ENCODE data around the gene WNT5A.

WNT5A gene

GRCh38 chr3:55482496-55483195, 4.5 kb downstream of the WNT5A start:
- H3K79me2 ChIP-seq (ENCODE audit: control insufficient read depth, low read length) = no peaks in the 10 kb centered on the region
- no peaks in the 10 kb centered on the region for H3K9me2 ChIP-seq (replicated peaks; ENCODE audit: control insufficient read depth, low read length)
- no peaks in the 10 kb centered on the region for H3K9me3 ChIP-seq (ENCODE audit: control insufficient read depth, insufficient read depth, low read length)
- H3F3A ChIP-seq (ENCODE audit: control insufficient read depth, insufficient read depth) = no peaks in the 10 kb centered on the region
- H3K4me1 ChIP-seq (ENCODE audit: control insufficient read depth, low read length) = no peaks in the 10 kb centered on the region
- no peak overlapping the region for H3K27ac ChIP-seq (ENCODE audit: low read depth, low read length)
- H3K4me2 ChIP-seq (ENCODE audit: low read length) = no peak overlapping the region
- H4K20me1 ChIP-seq (ENCODE audit: control insufficient read depth, insufficient read depth, low read depth, low read length) = no peaks in the 10 kb centered on the region
- TF ChIP-seq CTCF (IDR thresholded peaks at IDR 0.05; ENCODE audit: low read depth, low read length, poor library complexity, severe bottlenecking) (no peak), EZH2phosphoT487 (IDR thresholded peaks at IDR 0.05; ENCODE audit: borderline replicate concordance, low read length) (no peak)
- H3K4me3 ChIP-seq (ENCODE audit: low read length) = no peak overlapping the region
- H3K27me3 ChIP-seq (ENCODE audit: control insufficient read depth, low read length) = peaks cover 56% of the 10 kb centered on the region
- no peaks in the 10 kb centered on the region for H3K36me3 ChIP-seq (ENCODE audit: control insufficient read depth, low read length)

GRCh38 chr3:55481744-55482495, 5.2 kb downstream of the WNT5A start:
- Histone ChIP-seq H3K4me3 (ENCODE audit: low read length) (no peak overlapping the region), H4K20me1 (ENCODE audit: control insufficient read depth, insufficient read depth, low read depth, low read length) (no peaks in the 10 kb centered on the region), H3K79me2 (ENCODE audit: control insufficient read depth, low read length) (no peaks in the 10 kb centered on the region), H3K27me3 (ENCODE audit: control insufficient read depth, low read length) (peaks cover 49% of the 10 kb centered on the region), H3K4me2 (ENCODE audit: low read length) (no peak overlapping the region), H3K9me2 (replicated peaks; ENCODE audit: control insufficient read depth, low read length) (no peaks in the 10 kb centered on the region), H3F3A (ENCODE audit: control insufficient read depth, insufficient read depth) (no peaks in the 10 kb centered on the region), H3K4me1 (ENCODE audit: control insufficient read depth, low read length) (no peaks in the 10 kb centered on the region), H3K27ac (ENCODE audit: low read depth, low read length) (no peak overlapping the region), H3K9me3 (ENCODE audit: control insufficient read depth, insufficient read depth, low read length) (no peaks in the 10 kb centered on the region), H3K36me3 (ENCODE audit: control insufficient read depth, low read length) (no peaks in the 10 kb centered on the region)
- TF ChIP-seq EZH2phosphoT487 (IDR thresholded peaks at IDR 0.05; ENCODE audit: borderline replicate concordance, low read length) (no peak), CTCF (IDR thresholded peaks at IDR 0.05; ENCODE audit: low read depth, low read length, poor library complexity, severe bottlenecking) (no peak)

- peaks cover 41% of the 10 kb centered on the region for H3K27me3 ChIP-seq (ENCODE audit: control insufficient read depth, low read length)
- H3K4me3 ChIP-seq (ENCODE audit: low read length) = no peak overlapping the region
- H3F3A ChIP-seq (ENCODE audit: control insufficient read depth, insufficient read depth) = no peaks in the 10 kb centered on the region
- no peaks in the 10 kb centered on the region for H3K9me3 ChIP-seq (ENCODE audit: control insufficient read depth, insufficient read depth, low read length)
- H4K20me1 ChIP-seq (ENCODE audit: control insufficient read depth, insufficient read depth, low read depth, low read length) = no peaks in the 10 kb centered on the region
- no peak overlapping the region for H3K27ac ChIP-seq (ENCODE audit: low read depth, low read length)
- H3K4me1 ChIP-seq (ENCODE audit: control insufficient read depth, low read length) = no peaks in the 10 kb centered on the region
- no peaks in the 10 kb centered on the region for H3K36me3 ChIP-seq (ENCODE audit: control insufficient read depth, low read length)
- no peak for TF ChIP-seq EZH2phosphoT487 (IDR thresholded peaks at IDR 0.05; ENCODE audit: borderline replicate concordance, low read length)
- no peak for TF ChIP-seq CTCF (IDR thresholded peaks at IDR 0.05; ENCODE audit: low read depth, low read length, poor library complexity, severe bottlenecking)
- H3K9me2 ChIP-seq (replicated peaks; ENCODE audit: control insufficient read depth, low read length) = no peaks in the 10 kb centered on the region
- H3K79me2 ChIP-seq (ENCODE audit: control insufficient read depth, low read length) = no peaks in the 10 kb centered on the region
- no peak overlapping the region for H3K4me2 ChIP-seq (ENCODE audit: low read length)
Observed at GRCh38 chr3:55480911-55481743, 6.0 kb downstream of the WNT5A start.
